Hepatocyte (in vitro differentiated cells): ENCODE data around the gene TIAM1. TPM values are rescaled to one million over a fixed set of nuclear protein-coding genes. Genes with fewer than 3 reads are reported as not detected.

Experiments
- DNase-seq: peaks from one replicate; pipeline ENCODE4 v3.0.0-alpha.2; 2016; ENCODE audit warnings: low spot score
- H2AFZ ChIP-seq: fragments of 200-600 bp; sonication (generic); 2 replicates; pipeline ENCODE4 v1.6.0; 2016; ENCODE audit warnings: antibody characterized with exemption, mild to moderate bottlenecking
- H3K27ac ChIP-seq: fragments of 200-600 bp; sonication (generic); 2 replicates; pipeline ENCODE4 v1.5.1; 2016; ENCODE audit warnings: mild to moderate bottlenecking
- H3K27me3 ChIP-seq: fragments of 200-600 bp; sonication (generic); 2 replicates; pipeline ENCODE4 v1.6.1; 2016
- H3K36me3 ChIP-seq: fragments of 200-600 bp; sonication (generic); replicated peaks from 2 replicates; pipeline ENCODE4 v1.5.1; 2016; ENCODE audit warnings: low read depth; ENCODE audit not compliant: insufficient read depth
- H3K4me1 ChIP-seq: fragments of 200-600 bp; sonication (generic); 2 replicates; pipeline ENCODE4 v1.5.1; 2016; ENCODE audit warnings: mild to moderate bottlenecking, moderate library complexity; ENCODE audit not compliant: insufficient read depth
- H3K4me2 ChIP-seq: fragments of 200-600 bp; sonication (generic); 2 replicates; pipeline ENCODE4 v1.6.0; 2016
- H3K4me3 ChIP-seq: fragments of 200-600 bp; sonication (generic); 2 replicates; pipeline ENCODE4 v1.5.1; 2016; ENCODE audit warnings: mild to moderate bottlenecking
- H3K79me2 ChIP-seq: fragments of 200-600 bp; sonication (generic); 2 replicates; pipeline ENCODE4 v1.6.0; 2017; ENCODE audit warnings: mild to moderate bottlenecking
- H3K9me2 ChIP-seq: fragments of 200-600 bp; sonication (generic); replicated peaks from 2 replicates; pipeline ENCODE4 v1.6.0; 2017; ENCODE audit warnings: mild to moderate bottlenecking; ENCODE audit not compliant: insufficient read depth
- H3K9me3 ChIP-seq: fragments of 200-600 bp; sonication (generic); 2 replicates; pipeline ENCODE4 v1.5.1; 2016; ENCODE audit warnings: low read depth, mild to moderate bottlenecking
- H4K20me1 ChIP-seq: fragments of 200-600 bp; sonication (generic); 2 replicates; pipeline ENCODE4 v1.6.0; 2016; ENCODE audit warnings: mild to moderate bottlenecking; ENCODE audit not compliant: insufficient read depth, poor library complexity, severe bottlenecking
- CTCF ChIP-seq: fragments of 200-600 bp; sonication (generic); IDR thresholded peaks from 2 replicates; pipeline ENCODE4 v1.5.1; 2016; ENCODE audit warnings: antibody characterized with exemption, mild to moderate bottlenecking; ENCODE audit not compliant: poor library complexity
- EZH2 ChIP-seq: fragments of 200-600 bp; sonication (generic); IDR thresholded peaks from 2 replicates; pipeline ENCODE4 v1.6.1; 2016; ENCODE audit warnings: antibody characterized with exemption, mild to moderate bottlenecking, borderline replicate concordance
- EZH2phosphoT487 ChIP-seq: fragments of 200-600 bp; sonication (generic); IDR thresholded peaks from one replicate; pipeline ENCODE4 v1.6.1; 2018; ENCODE audit warnings: antibody characterized with exemption, mild to moderate bottlenecking, low read depth, moderate library complexity; ENCODE audit not compliant: unreplicated experiment, severe bottlenecking
- WGBS: methylation state at CpG from one replicate; pipeline ENCODE4 v1.1.6; 2016; ENCODE audit warnings: low lambda C conversion rate; ENCODE audit errors: missing lambda C conversion rate; 5-methylcytosine and 5-hydroxymethylcytosine counted together
- polyA plus RNA-seq: library from polyadenylated mRNA; unstranded; fragments of >200 nt; fragmentation: Nextera tagmentation; extraction: Ambion mirVana; gene quantifications from 2 replicates; pipeline ENCODE4 v1.2.1, GENCODE V29; 2016
- total RNA-seq: library from RNA; depleted of rRNA; stranded (reverse); fragments of >200 nt; gene quantifications from 2 replicates; pipeline ENCODE4 v1.2.3, GENCODE V29; 2014

TIAM1 gene
- total and polyA plus RNA-seq, 2 experiments from 2014 or later, result 8.8 TPM

GRCh38 chr21:31156169-31156568 is 187.9 kb downstream of the TIAM1 start:
- no peak overlapping the region for H3K27ac ChIP-seq
- peaks cover 10% of the 10 kb centered on the region for H3K9me3 ChIP-seq
- no peak overlapping the region for H3K4me3 ChIP-seq
- no peak overlapping the region for H2AFZ ChIP-seq
- H3K79me2 ChIP-seq, result no peaks in the 10 kb centered on the region
- no peaks in the 10 kb centered on the region for H3K36me3 ChIP-seq
- H3K4me1 ChIP-seq, result no peaks in the 10 kb centered on the region
- H3K4me2 ChIP-seq, result no peak overlapping the region
- H4K20me1 ChIP-seq, result no peaks in the 10 kb centered on the region
- H3K27me3 ChIP-seq, result no peaks in the 10 kb centered on the region
- TF ChIP-seq EZH2phosphoT487 (no peak), EZH2 (no peak), CTCF (no peak)
- DNase-seq, result no peak
- no peaks in the 10 kb centered on the region for H3K9me2 ChIP-seq

GRCh38 chr21:31151156-31152045 is 192.7 kb downstream of the TIAM1 start:
- Histone ChIP-seq H3K36me3 (no peaks in the 10 kb centered on the region), H4K20me1 (no peaks in the 10 kb centered on the region), H3K27ac (no peak overlapping the region), H2AFZ (no peak overlapping the region), H3K9me3 (peaks cover 2% of the 10 kb centered on the region), H3K9me2 (no peaks in the 10 kb centered on the region), H3K4me3 (no peak overlapping the region), H3K27me3 (no peaks in the 10 kb centered on the region), H3K4me1 (no peaks in the 10 kb centered on the region), H3K4me2 (no peak overlapping the region), H3K79me2 (no peaks in the 10 kb centered on the region)
- WGBS, result 87% methylated on average over 7 of the region's 7 CpGs
- no peak for DNase-seq
- TF ChIP-seq EZH2phosphoT487 (no peak), EZH2 (no peak), CTCF (no peak)

- Histone ChIP-seq H3K79me2 (no peaks in the 10 kb centered on the region), H3K4me2 (no peak overlapping the region), H3K4me3 (no peak overlapping the region), H4K20me1 (no peaks in the 10 kb centered on the region), H3K27ac (no peak overlapping the region), H3K36me3 (no peaks in the 10 kb centered on the region), H3K9me2 (no peaks in the 10 kb centered on the region), H2AFZ (no peak overlapping the region), H3K4me1 (peaks cover 10% of the 10 kb centered on the region), H3K9me3 (no peaks in the 10 kb centered on the region), H3K27me3 (no peaks in the 10 kb centered on the region)
- DNase-seq, result no peak
- TF ChIP-seq EZH2 (no peak), EZH2phosphoT487 (no peak), CTCF (no peak)
- 31% methylated on average over 3 of the region's 3 CpGs for WGBS
Measured at GRCh38 chr21:31145274-31145673, 198.8 kb downstream of the TIAM1 start.
